DOHH2 (cell line): ENCODE measurements around the gene MET.

Experiments
- EZH2phosphoT487 ChIP-seq: fragments of 200-600 bp; sonication (generic); IDR thresholded peaks from 2 replicates; pipeline ENCODE4 v1.6.1; 2017; ENCODE audit warnings: borderline replicate concordance, mild to moderate bottlenecking, antibody characterized with exemption, low read length, moderate library complexity, mixed read lengths
- TF ChIP-seq, protein P1 (sequence below): fragments of 200-600 bp; sonication (generic); IDR thresholded peaks from one replicate; pipeline ENCODE4 v1.5.1; 2014; ENCODE audit warnings: antibody characterized with exemption, mild to moderate bottlenecking, low read depth, low read length; ENCODE audit not compliant: poor library complexity, severe bottlenecking

DNA sequence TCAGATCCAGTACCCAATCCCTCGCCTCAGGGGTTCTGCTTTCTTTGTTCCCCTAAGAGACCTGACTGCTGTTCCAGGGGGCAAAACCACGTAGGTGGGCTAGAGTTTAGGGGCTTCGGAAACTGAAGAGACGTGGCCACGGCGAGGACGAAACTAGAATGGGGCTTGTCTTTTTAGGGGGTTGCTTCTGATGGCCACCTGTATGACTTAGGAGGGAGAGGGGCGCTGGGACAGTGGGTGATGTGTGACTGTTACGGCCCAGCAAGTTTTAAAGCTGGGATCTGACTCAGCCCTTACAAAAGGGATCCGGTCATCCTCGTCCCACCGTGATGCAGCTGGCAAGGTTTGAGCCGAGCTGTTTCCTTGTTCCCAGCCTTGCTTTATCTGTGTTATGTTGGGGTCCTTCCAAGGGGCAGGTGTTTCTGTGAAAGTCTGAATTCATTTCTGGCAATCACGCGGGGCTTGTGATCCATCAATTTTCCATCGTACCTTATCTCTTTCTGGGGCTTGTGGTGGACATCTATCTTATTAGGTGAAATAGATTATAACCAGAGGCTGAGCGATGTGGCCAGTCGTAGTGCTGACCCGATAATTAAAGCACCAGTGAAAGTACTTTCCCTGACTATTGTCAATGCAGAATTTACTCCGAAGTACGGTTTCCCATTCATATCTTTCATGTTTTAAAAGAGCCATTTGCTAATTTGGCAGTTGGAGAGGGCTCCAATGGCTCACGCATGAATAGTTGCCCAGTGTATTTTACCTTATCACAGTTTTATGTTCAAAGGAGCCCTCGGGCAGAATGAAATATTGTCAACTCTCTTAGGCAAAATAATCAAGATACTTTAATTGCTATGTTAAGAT, 830 bp downstream of the MET start:
- TF ChIP-seq, protein P1, sequence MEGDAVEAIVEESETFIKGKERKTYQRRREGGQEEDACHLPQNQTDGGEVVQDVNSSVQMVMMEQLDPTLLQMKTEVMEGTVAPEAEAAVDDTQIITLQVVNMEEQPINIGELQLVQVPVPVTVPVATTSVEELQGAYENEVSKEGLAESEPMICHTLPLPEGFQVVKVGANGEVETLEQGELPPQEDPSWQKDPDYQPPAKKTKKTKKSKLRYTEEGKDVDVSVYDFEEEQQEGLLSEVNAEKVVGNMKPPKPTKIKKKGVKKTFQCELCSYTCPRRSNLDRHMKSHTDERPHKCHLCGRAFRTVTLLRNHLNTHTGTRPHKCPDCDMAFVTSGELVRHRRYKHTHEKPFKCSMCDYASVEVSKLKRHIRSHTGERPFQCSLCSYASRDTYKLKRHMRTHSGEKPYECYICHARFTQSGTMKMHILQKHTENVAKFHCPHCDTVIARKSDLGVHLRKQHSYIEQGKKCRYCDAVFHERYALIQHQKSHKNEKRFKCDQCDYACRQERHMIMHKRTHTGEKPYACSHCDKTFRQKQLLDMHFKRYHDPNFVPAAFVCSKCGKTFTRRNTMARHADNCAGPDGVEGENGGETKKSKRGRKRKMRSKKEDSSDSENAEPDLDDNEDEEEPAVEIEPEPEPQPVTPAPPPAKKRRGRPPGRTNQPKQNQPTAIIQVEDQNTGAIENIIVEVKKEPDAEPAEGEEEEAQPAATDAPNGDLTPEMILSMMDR = no peak
- no peak for TF ChIP-seq EZH2phosphoT487
